GM12878 (cell line): Measurements from ENCODE around the gene VEGFB. TPM values are rescaled to one million over a fixed set of nuclear protein-coding genes. Genes with fewer than 3 reads are reported as not detected.

Experiments
- ATAC-seq: fragments of 200-7000 bp; cut with Tn5 transposase; 3 replicates; pipeline ENCODE4 v1.9.1; 2020; ENCODE audit warnings: mild to moderate bottlenecking, moderate library complexity
- BruUV-seq: library from RNA; stranded (reverse); fragments of 400-500 nt; replicated peaks from 2 replicates; lab custom pipeline; 2021; lab: Mats Ljungman, UMichigan
- CTCF ChIA-PET: fragments of 300-600 bp; sonication (Branson Sonifier 250); formaldehyde crosslinking; extraction: SDS; loops from one replicate; lab custom pipeline; 2021; ENCODE audit warnings: inconsistent platforms; lab: Yijun Ruan, JAX
- POLR2A ChIA-PET: fragments of 350-600 bp; formaldehyde crosslinking; extraction: SDS; loops from one replicate; lab custom pipeline; 2021; ENCODE audit warnings: inconsistent platforms; lab: Charles Lee
- RAD21 ChIA-PET: fragments of 300-600 bp; sonication (Branson Sonifier 250); formaldehyde crosslinking; loops from one replicate; lab custom pipeline; 2023; ENCODE audit warnings: antibody characterized with exemption; ENCODE audit not compliant: unreplicated experiment; lab: Charles Lee
- SMC1A ChIA-PET: fragments of 300-600 bp; sonication (Branson Sonifier 250); formaldehyde crosslinking; loops from one replicate; lab custom pipeline; 2023; ENCODE audit not compliant: unreplicated experiment, uncharacterized antibody; lab: Charles Lee
- DNase-seq: peaks from one replicate; pipeline ENCODE4 v3.0.0-alpha.2; 2011; ENCODE audit warnings: low read depth, low spot score
- FAIRE-seq: peaks from 3 replicates; lab custom pipeline; 2011; peaks lifted over from hg19 to GRCh38; lab: Jason Lieb, UNC
- H2AFZ ChIP-seq: 2 replicates; pipeline ENCODE4 v1.6.0; 2011; ENCODE audit warnings: low read depth, low read length, control low read depth; ENCODE audit not compliant: control insufficient read depth
- H3K27ac ChIP-seq: 2 replicates; pipeline ENCODE4 v1.5.1; 2011; ENCODE audit warnings: control low read depth; ENCODE audit not compliant: control insufficient read depth, insufficient read depth
- H3K27me3 ChIP-seq, 2 experiments: replicated peaks in 1 of 2; 2 replicates each; pipeline versions ENCODE4 v1.6.0 to v1.6.1; 2011; ENCODE audit warnings: low read length in 1 of 2; ENCODE audit not compliant: control insufficient read depth in 2 of 2, insufficient read depth in 2 of 2
- H3K36me3 ChIP-seq, 2 experiments: 2 replicates each; pipeline ENCODE4 v1.5.1; 2011; ENCODE audit warnings: low read length in 1 of 2; ENCODE audit not compliant: control insufficient read depth in 2 of 2, insufficient read depth in 2 of 2
- H3K4me1 ChIP-seq: 2 replicates; pipeline ENCODE4 v1.6.1; 2011; ENCODE audit warnings: mild to moderate bottlenecking, low read length, moderate library complexity, mixed read lengths; ENCODE audit not compliant: control insufficient read depth, insufficient read depth
- H3K4me2 ChIP-seq: 2 replicates; pipeline ENCODE4 v1.6.0; 2011; ENCODE audit warnings: control low read depth; ENCODE audit not compliant: control insufficient read depth, insufficient read depth
- H3K4me3 ChIP-seq: fragments of 200-600 bp; sonication (generic); 2 replicates; pipeline ENCODE4 v1.5.1; 2016
- H3K79me2 ChIP-seq: 2 replicates; pipeline ENCODE4 v1.6.0; 2011; ENCODE audit warnings: low read length; ENCODE audit not compliant: control insufficient read depth, insufficient read depth
- H3K9ac ChIP-seq: 2 replicates; pipeline ENCODE4 v1.8.0; 2011; ENCODE audit warnings: low read length, control low read depth, mixed read lengths; ENCODE audit not compliant: control insufficient read depth, insufficient read depth
- H3K9me3 ChIP-seq: replicated peaks from 3 replicates; pipeline ENCODE4 v1.5.1; 2011; ENCODE audit warnings: mild to moderate bottlenecking, low read length; ENCODE audit not compliant: control insufficient read depth, insufficient read depth
- H4K20me1 ChIP-seq: 2 replicates; pipeline ENCODE4 v1.6.0; 2011; ENCODE audit not compliant: control insufficient read depth, insufficient read depth
- BMI1 ChIP-seq: fragments of 450-650 bp; IDR thresholded peaks from 2 replicates; pipeline ENCODE4 v1.6.1; 2016; ENCODE audit warnings: mild to moderate bottlenecking, moderate library complexity, borderline replicate concordance
- BRCA1 ChIP-seq: IDR thresholded peaks from 2 replicates; pipeline ENCODE4 v1.6.1; 2011; ENCODE audit warnings: low read depth, low read length, improper control_type of control experiment
- NFXL1 ChIP-seq: fragments of 450-650 bp; IDR thresholded peaks from 2 replicates; pipeline ENCODE4 v1.6.1; 2017; ENCODE audit warnings: antibody characterized with exemption, mild to moderate bottlenecking, borderline replicate concordance
- POLR2A ChIP-seq: IDR thresholded peaks from 2 replicates; pipeline ENCODE4 v1.6.1; 2011; ENCODE audit warnings: low read depth, mild to moderate bottlenecking, low read length
- POLR2AphosphoS2 ChIP-seq: IDR thresholded peaks from 2 replicates; pipeline ENCODE4 v1.6.1; 2011; ENCODE audit warnings: low read depth, mild to moderate bottlenecking, low read length, improper control_type of control experiment, moderate library complexity
- SREBF1 ChIP-seq: IDR thresholded peaks from 2 replicates; pipeline ENCODE4 v1.6.1; 2012; ENCODE audit warnings: mild to moderate bottlenecking, low read length
- TCF3 ChIP-seq: IDR thresholded peaks from 2 replicates; pipeline ENCODE4 v1.6.1; 2012; ENCODE audit warnings: low read depth, mild to moderate bottlenecking, low read length, borderline replicate concordance; ENCODE audit not compliant: insufficient read depth
- WGBS: methylation state at CpG from one replicate; pipeline ENCODE4 v1.1.6; 2016; ENCODE audit warnings: low lambda C conversion rate; ENCODE audit not compliant: insufficient replicate concordance, insufficient coverage; ENCODE audit errors: missing lambda C conversion rate; 5-methylcytosine and 5-hydroxymethylcytosine counted together
- in situ Hi-C: fragments of 300-500 bp; cut with MboI; formaldehyde crosslinking; loops from 9 replicates; pipeline ENCODE4 v1.14.3; 2018; ENCODE audit warnings: mixed read lengths
- intact Hi-C: fragments of 100-400 bp; cut with micrococcal nuclease; formaldehyde crosslinking; loops from one replicate; pipeline ENCODE4 v1.14.2; 2022; ENCODE audit not compliant: unreplicated experiment
- polyA plus RNA-seq, 11 experiments: library from polyadenylated mRNA; depleted of rRNA in 4 of 11; unstranded in 6 of 11; stranded (reverse) in 5 of 11; fragments of >200 nt; fragmentation: Nextera tagmentation in 4 of 11; fragmentation: Illumina TruSeq in 1 of 11; extraction: Ambion mirVana in 4 of 11; extraction: Trizol in 1 of 11; gene quantifications; 1 replicate in 1 of 11; 2 replicates in 10 of 11; pipeline versions ENCODE4 v1.2.1 to v1.2.3, GENCODE V29; 2011 to 2016; ENCODE audit warnings: inconsistent platforms in 2 of 11, missing spikeins in 2 of 11, low read depth in 1 of 11
- total RNA-seq, 4 experiments: library from RNA; depleted of rRNA in 3 of 4; stranded (reverse); fragments of >200 nt in 3 of 4; fragmentation: Illumina TruSeq in 1 of 4; extraction: Trizol in 1 of 4; gene quantifications; 2 replicates each; pipeline versions ENCODE4 v1.2.1 to v1.2.3, GENCODE V29; 2013 to 2021
- TF ChIP-seq, protein P1 (sequence below): fragments of 450-650 bp; formaldehyde crosslinking; IDR thresholded peaks from 2 replicates; pipeline ENCODE4 v1.4.0; 2020; ENCODE audit warnings: mild to moderate bottlenecking, moderate library complexity

VEGFB gene
- total and polyA plus RNA-seq, 10 of the 15 experiments (the other 5 are each of a cell fraction or from before 2014, with no cell fraction given) = 7.0 to 75.8 (median 20.3) TPM

DNA sequence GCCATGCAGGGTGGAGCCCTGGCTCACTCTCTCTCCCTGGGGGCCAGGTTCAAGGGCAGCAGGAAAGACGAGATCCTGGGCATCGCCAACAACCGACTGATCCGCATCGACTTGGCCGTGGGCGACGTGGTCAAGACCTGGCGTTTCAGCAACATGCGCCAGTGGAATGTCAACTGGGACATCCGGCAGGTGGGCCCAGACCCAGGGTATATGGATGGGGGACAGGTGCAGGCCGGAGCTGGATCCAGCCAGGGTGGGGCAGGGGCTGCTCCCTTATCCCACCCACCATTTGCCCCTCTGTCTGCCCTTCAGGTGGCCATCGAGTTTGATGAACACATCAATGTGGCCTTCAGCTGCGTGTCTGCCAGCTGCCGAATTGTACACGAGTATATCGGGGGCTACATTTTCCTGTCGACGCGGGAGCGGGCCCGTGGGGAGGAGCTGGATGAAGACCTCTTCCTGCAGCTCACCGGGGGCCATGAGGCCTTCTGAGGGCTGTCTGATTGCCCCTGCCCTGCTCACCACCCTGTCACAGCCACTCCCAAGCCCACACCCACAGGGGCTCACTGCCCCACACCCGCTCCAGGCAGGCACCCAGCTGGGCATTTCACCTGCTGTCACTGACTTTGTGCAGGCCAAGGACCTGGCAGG, 11.3 kb upstream of the VEGFB start:
- RAD21 ChIA-PET = interaction anchor here (1.4 to 1.6 kb wide), 2 partner anchors 16 to 18 kb away, joined by 5 to 6 read pairs; no protein-coding TSS in a partner anchor

More for the DNA sequence above, 11.3 kb upstream of the VEGFB start:
- Histone ChIP-seq H3K4me2 (no peak overlapping the region), H3K9me3 (no peaks in the 10 kb centered on the region), H4K20me1 (no peaks in the 10 kb centered on the region), H3K4me1 (peaks cover 7% of the 10 kb centered on the region), H3K36me3 (peaks cover 21 to 27% of the 10 kb centered on the region in 2 experiments), H2AFZ (no peak overlapping the region), H3K27ac (no peak overlapping the region), H3K4me3 (no peak overlapping the region), H3K79me2 (peaks cover 29% of the 10 kb centered on the region), H3K27me3 (no peaks in the 10 kb centered on the region), H3K9ac (no peak overlapping the region)
- in situ Hi-C loops = no loop called here
- BruUV-seq = TSS peak; percentile 44
- ATAC-seq (no peak), FAIRE-seq (no peak), DNase-seq (no peak)
- intact Hi-C loops = no loop called here
- 91% methylated on average over 24 of the region's 24 CpGs for WGBS
- TF ChIP-seq BMI1 = no peak
- TF ChIP-seq, protein P1, sequence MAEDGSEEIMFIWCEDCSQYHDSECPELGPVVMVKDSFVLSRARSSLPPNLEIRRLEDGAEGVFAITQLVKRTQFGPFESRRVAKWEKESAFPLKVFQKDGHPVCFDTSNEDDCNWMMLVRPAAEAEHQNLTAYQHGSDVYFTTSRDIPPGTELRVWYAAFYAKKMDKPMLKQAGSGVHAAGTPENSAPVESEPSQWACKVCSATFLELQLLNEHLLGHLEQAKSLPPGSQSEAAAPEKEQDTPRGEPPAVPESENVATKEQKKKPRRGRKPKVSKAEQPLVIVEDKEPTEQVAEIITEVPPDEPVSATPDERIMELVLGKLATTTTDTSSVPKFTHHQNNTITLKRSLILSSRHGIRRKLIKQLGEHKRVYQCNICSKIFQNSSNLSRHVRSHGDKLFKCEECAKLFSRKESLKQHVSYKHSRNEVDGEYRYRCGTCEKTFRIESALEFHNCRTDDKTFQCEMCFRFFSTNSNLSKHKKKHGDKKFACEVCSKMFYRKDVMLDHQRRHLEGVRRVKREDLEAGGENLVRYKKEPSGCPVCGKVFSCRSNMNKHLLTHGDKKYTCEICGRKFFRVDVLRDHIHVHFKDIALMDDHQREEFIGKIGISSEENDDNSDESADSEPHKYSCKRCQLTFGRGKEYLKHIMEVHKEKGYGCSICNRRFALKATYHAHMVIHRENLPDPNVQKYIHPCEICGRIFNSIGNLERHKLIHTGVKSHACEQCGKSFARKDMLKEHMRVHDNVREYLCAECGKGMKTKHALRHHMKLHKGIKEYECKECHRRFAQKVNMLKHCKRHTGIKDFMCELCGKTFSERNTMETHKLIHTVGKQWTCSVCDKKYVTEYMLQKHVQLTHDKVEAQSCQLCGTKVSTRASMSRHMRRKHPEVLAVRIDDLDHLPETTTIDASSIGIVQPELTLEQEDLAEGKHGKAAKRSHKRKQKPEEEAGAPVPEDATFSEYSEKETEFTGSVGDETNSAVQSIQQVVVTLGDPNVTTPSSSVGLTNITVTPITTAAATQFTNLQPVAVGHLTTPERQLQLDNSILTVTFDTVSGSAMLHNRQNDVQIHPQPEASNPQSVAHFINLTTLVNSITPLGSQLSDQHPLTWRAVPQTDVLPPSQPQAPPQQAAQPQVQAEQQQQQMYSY = no peak
- no peak for TF ChIP-seq BRCA1
- TF ChIP-seq TCF3 = 0 out of 2 replicates have a peak, but pooled peaks have one; percentile 12
- TF ChIP-seq POLR2A = peak; percentile 53
- no peak for TF ChIP-seq SREBF1
- 0 out of 2 replicates have a peak, but pooled peaks have one; percentile 69 for TF ChIP-seq POLR2AphosphoS2
- TF ChIP-seq NFXL1 = no peak
- POLR2A ChIA-PET = interaction anchor here (1.4 to 9.7 kb wide), 6 partner anchors 7 to 82 kb away, joined by 5 to 85 read pairs (median 6); partner anchors contain the start of genes ESRRA, FERMT3, FKBP2 and PPP1R14B
- SMC1A ChIA-PET = interaction anchor here (0.8 to 5.4 kb wide), 2 partner anchors 17 to 47 kb away, joined by 3 to 56 read pairs; partner anchors contain the start of gene FERMT3
- CTCF ChIA-PET = interaction anchor here (0.6 to 5.0 kb wide), 4 partner anchors 17 to 37 kb away, joined by 3 to 59 read pairs (median 4); partner anchors contain the start of genes FERMT3, PPP1R14B and STIP1
